Suprapubic skin (tissue), 4 donors: ENCODE data around the gene BIRC6. TPM values are rescaled to one million over a fixed set of nuclear protein-coding genes. Genes with fewer than 3 reads are reported as not detected.

Source experiments
- DNase-seq, 2 donors: peaks; one replicate each; pipeline ENCODE4 v3.0.0-alpha.2; 2019; ENCODE audit warnings: low spot score in 2 of 2
- H3K27ac ChIP-seq: fragments of 200-600 bp; sonication (generic); one replicate; pipeline ENCODE4 v1.5.1; 2019
- H3K27me3 ChIP-seq: fragments of 200-600 bp; sonication (generic); one replicate; pipeline ENCODE4 v1.5.1; 2019
- H3K36me3 ChIP-seq: fragments of 200-600 bp; sonication (generic); one replicate; pipeline ENCODE4 v1.5.1; 2019
- H3K4me1 ChIP-seq: fragments of 200-600 bp; sonication (generic); one replicate; pipeline ENCODE4 v1.5.1; 2019
- H3K4me3 ChIP-seq: fragments of 200-600 bp; sonication (generic); one replicate; pipeline ENCODE4 v1.5.1; 2019; ENCODE audit warnings: mild to moderate bottlenecking
- H3K9me3 ChIP-seq: fragments of 200-600 bp; sonication (generic); one replicate; pipeline ENCODE4 v1.5.1; 2019
- EP300 ChIP-seq: sonication (generic); formaldehyde crosslinking; IDR thresholded peaks from one replicate; pipeline ENCODE4 v1.6.1; 2017; ENCODE audit warnings: antibody characterized with exemption
- POLR2A ChIP-seq, 2 donors: fragments of 450-650 bp; IDR thresholded peaks; one replicate each; pipeline ENCODE4 v1.6.1; 2017; ENCODE audit warnings: antibody characterized with exemption in 2 of 2, mild to moderate bottlenecking in 2 of 2, moderate library complexity in 2 of 2
- POLR2AphosphoS5 ChIP-seq, 3 donors: sonication (generic); formaldehyde crosslinking; IDR thresholded peaks; one replicate each; pipeline ENCODE4 v1.6.1; 2017; ENCODE audit warnings: antibody characterized with exemption in 3 of 3
- WGBS: methylation state at CpG from one replicate; pipeline ENCODE4 v1.1.5; 2018; 5-methylcytosine and 5-hydroxymethylcytosine counted together
- total RNA-seq, 4 donors: library from RNA; depleted of rRNA; stranded (reverse); fragments of >200 nt; gene quantifications; one replicate each; pipeline ENCODE4 v1.1.0, GENCODE V29; 2016
- TF ChIP-seq, protein P1 (sequence below), 2 donors: fragments of 200-600 bp in 1 of 2; fragments of 450-650 bp in 1 of 2; sonication (generic) in 1 of 2; IDR thresholded peaks; one replicate each; pipeline ENCODE4 v1.5.1; 2016 to 2019; ENCODE audit warnings: antibody characterized with exemption in 2 of 2, mild to moderate bottlenecking in 1 of 2, moderate library complexity in 1 of 2

Gene BIRC6
- total RNA-seq, 4 donors from 2014 or later: 101 to 319 (median 109) TPM

DNA sequence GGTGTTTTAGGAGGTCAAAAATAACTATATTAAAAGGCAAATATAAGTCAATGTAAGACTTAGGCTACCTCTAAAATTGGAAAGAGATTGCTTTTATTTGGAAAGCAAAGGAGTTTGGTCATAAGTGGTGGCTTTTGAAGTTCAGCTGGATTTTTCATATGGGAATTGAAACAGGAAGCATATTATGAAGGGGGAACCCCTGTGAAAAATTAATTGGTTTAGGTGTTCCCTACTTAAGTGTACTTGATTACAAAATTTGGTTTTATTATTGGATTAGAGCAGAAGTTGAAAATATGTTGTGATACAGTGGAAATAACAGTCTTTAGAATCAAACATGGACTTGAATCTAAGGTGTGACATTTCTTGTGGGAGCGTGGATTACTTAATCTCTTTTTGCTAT lies 149.6 kb downstream of the BIRC6 start:
- no peaks in the 10 kb centered on the region for H3K27me3 ChIP-seq
- TF ChIP-seq, protein P1, sequence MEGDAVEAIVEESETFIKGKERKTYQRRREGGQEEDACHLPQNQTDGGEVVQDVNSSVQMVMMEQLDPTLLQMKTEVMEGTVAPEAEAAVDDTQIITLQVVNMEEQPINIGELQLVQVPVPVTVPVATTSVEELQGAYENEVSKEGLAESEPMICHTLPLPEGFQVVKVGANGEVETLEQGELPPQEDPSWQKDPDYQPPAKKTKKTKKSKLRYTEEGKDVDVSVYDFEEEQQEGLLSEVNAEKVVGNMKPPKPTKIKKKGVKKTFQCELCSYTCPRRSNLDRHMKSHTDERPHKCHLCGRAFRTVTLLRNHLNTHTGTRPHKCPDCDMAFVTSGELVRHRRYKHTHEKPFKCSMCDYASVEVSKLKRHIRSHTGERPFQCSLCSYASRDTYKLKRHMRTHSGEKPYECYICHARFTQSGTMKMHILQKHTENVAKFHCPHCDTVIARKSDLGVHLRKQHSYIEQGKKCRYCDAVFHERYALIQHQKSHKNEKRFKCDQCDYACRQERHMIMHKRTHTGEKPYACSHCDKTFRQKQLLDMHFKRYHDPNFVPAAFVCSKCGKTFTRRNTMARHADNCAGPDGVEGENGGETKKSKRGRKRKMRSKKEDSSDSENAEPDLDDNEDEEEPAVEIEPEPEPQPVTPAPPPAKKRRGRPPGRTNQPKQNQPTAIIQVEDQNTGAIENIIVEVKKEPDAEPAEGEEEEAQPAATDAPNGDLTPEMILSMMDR (IDR thresholded peaks at IDR 0.05): no peak
- no peak for TF ChIP-seq POLR2AphosphoS5 (IDR thresholded peaks at IDR 0.05)
- TF ChIP-seq POLR2A (IDR thresholded peaks at IDR 0.05): no peak
- TF ChIP-seq EP300: no peak

DNA sequence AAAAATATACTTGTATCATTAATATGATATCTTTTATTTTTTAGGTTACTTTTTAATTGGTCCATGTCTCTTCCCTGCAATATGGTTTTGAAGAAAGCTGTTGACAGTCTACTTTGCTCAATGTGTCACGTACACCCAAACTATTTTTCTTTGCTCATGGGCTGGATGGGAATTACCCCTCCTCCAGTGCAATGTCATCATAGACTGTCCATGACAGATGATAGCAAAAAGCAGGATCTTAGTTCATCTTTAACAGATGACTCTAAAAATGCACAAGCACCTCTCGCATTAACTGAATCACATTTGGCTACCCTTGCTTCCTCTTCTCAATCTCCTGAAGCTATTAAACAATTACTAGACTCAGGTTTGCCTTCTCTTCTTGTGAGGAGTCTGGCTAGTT lies 158.1 kb downstream of the BIRC6 start:
- H3K9me3 ChIP-seq: no peaks in the 10 kb centered on the region
- TF ChIP-seq POLR2AphosphoS5 (IDR thresholded peaks at IDR 0.05) (no peak), POLR2A (IDR thresholded peaks at IDR 0.05) (no peak), EP300 (no peak)
- TF ChIP-seq, protein P1 (IDR thresholded peaks at IDR 0.05): no peak
- no peak overlapping the region for H3K27ac ChIP-seq
- DNase-seq: no peak
- peaks cover 74% of the 10 kb centered on the region for H3K36me3 ChIP-seq
- no peak overlapping the region for H3K4me3 ChIP-seq
- H3K4me1 ChIP-seq: no peaks in the 10 kb centered on the region
- no peaks in the 10 kb centered on the region for H3K27me3 ChIP-seq
- 92% methylated on average over 2 of the region's 2 CpGs for WGBS

More for the DNA sequence above, 149.6 kb downstream of the BIRC6 start:
- no peaks in the 10 kb centered on the region for H3K9me3 ChIP-seq
- H3K36me3 ChIP-seq: peaks cover 83% of the 10 kb centered on the region
- H3K4me3 ChIP-seq: no peak overlapping the region
- WGBS: 94% methylated on average over 1 of the region's 1 CpG
- DNase-seq: no peak
- no peaks in the 10 kb centered on the region for H3K4me1 ChIP-seq
- no peak overlapping the region for H3K27ac ChIP-seq

DNA sequence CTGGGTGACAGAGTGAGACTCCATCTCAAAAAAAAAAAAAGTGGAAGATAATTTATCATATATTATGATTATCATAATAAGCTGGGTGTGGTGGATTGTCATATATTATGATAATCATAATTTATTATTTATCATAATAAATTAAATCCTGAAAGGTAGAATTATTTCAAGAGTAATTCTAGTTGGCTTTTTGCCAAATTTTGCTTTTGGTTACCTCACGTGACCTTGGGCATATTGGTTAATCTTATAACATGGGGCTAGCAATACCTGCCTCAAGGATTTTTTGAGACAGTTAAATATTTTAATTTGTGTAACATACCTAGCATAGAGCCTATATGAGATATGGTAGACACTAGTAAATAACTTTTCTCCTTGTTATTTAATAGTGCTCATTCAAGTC lies 159.7 kb downstream of the BIRC6 start:
- 60% methylated on average over 1 of the region's 1 CpG for WGBS
- Histone ChIP-seq H3K4me3 (no peak overlapping the region), H3K9me3 (no peaks in the 10 kb centered on the region), H3K27me3 (no peaks in the 10 kb centered on the region), H3K36me3 (peaks cover 76% of the 10 kb centered on the region), H3K27ac (no peak overlapping the region), H3K4me1 (no peaks in the 10 kb centered on the region)
- DNase-seq: no peak
- TF ChIP-seq, protein P1 (IDR thresholded peaks at IDR 0.05): no peak
- TF ChIP-seq EP300: no peak
- TF ChIP-seq POLR2A (IDR thresholded peaks at IDR 0.05): no peak
- TF ChIP-seq POLR2AphosphoS5 (IDR thresholded peaks at IDR 0.05): no peak

DNA sequence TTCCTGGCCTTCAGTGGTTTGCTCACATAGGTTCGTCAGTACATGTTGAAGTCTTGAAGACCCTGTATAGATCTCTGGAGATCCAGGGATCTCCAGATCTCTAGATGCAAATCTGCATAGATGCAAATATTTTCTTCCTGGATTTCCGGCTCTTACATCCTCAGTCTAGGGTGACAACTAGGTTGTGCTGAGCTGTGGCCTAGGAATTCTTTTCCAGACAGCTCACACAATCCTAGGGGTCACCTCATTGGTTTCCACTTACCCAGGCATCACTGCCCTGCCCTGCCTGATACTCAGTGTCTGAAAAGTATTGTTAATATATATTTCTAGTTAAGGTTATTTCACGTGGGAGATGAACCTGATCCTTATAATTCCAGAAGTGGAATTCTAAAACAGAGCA lies 165.9 kb downstream of the BIRC6 start:
- no peak for TF ChIP-seq EP300
- TF ChIP-seq POLR2AphosphoS5 (IDR thresholded peaks at IDR 0.05): no peak
- TF ChIP-seq POLR2A (IDR thresholded peaks at IDR 0.05): no peak
- TF ChIP-seq, protein P1 (IDR thresholded peaks at IDR 0.05): no peak
- Histone ChIP-seq H3K4me1 (no peaks in the 10 kb centered on the region), H3K36me3 (peaks cover 66% of the 10 kb centered on the region), H3K27ac (no peak overlapping the region), H3K9me3 (no peaks in the 10 kb centered on the region), H3K27me3 (no peaks in the 10 kb centered on the region), H3K4me3 (no peak overlapping the region)
- WGBS: 95% methylated on average over 3 of the region's 3 CpGs
- no peak for DNase-seq

DNA sequence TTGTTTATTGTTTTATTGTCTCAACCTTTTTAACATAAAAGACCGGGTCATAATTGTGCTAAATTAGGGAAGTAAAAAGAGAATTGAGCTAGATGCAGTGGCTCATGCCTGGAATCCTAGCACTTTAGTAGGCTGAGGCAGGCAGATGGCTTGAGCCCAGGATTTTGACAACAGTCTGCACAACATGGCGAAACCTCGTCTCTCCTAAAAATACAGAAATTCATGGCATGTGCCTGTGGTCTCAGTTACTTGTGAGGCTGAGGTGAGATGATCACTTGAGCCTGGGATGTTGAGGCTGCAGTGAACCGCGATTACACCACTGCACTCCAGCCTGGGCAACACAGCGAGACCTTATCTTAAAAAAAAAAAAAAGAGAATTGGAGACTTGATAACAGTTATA lies 166.9 kb downstream of the BIRC6 start:
- TF ChIP-seq POLR2A (IDR thresholded peaks at IDR 0.05) (no peak), POLR2AphosphoS5 (IDR thresholded peaks at IDR 0.05) (no peak), EP300 (no peak)
- TF ChIP-seq, protein P1 (IDR thresholded peaks at IDR 0.05): no peak
- no peak for DNase-seq
- Histone ChIP-seq H3K4me1 (no peaks in the 10 kb centered on the region), H3K27me3 (no peaks in the 10 kb centered on the region), H3K27ac (no peak overlapping the region), H3K36me3 (peaks cover 66% of the 10 kb centered on the region), H3K9me3 (no peaks in the 10 kb centered on the region), H3K4me3 (no peak overlapping the region)
- WGBS: 91% methylated on average over 6 of the region's 6 CpGs
